ENCODE data around the gene SLC35F4. TPM values are rescaled to one million over a fixed set of nuclear protein-coding genes. Genes with fewer than 3 reads are reported as not detected.

SLC35F4 gene
- total and polyA plus RNA-seq, 2 of the 4 experiments (the other 2 are of a cell fraction), result not detected

GRCh38 chr14:57847096-57847495, 18.8 kb downstream of the SLC35F4 start:
- no peak overlapping the region for H3K4me2 ChIP-seq (ENCODE audit: low read depth, low read length)
- CTCF ChIA-PET, result no interaction called here
- in situ Hi-C loops (cut with MboI; ENCODE audit: low sequenced_read_pairs), result no loop called here

More at GRCh38 chr14:57847096-57847495, 18.8 kb downstream of the SLC35F4 start:
- Histone ChIP-seq H3K9me3 (ENCODE audit: control insufficient read depth, insufficient read depth, low read length) (no peaks in the 10 kb centered on the region), H4K20me1 (ENCODE audit: insufficient read depth, low read length) (no peaks in the 10 kb centered on the region), H2BK5ac (ENCODE audit: low read depth, low read length, poor library complexity, severe bottlenecking) (no peak overlapping the region), H3K4me3 (ENCODE audit: insufficient read depth, low read depth, low read length) (no peak overlapping the region), H2AK5ac (ENCODE audit: low read depth, low read length) (no peak overlapping the region), H3K14ac (replicated peaks; ENCODE audit: low read depth, low read length) (no peak overlapping the region), H2BK120ac (ENCODE audit: low read depth, low read length) (no peak overlapping the region), H3K9me1 (ENCODE audit: insufficient read depth, low read length) (no peaks in the 10 kb centered on the region), H4K8ac (ENCODE audit: low read depth in 2 of 2, low read length in 2 of 2) (no peak overlapping the region), H2AK9ac (replicated peaks; ENCODE audit: low read depth, low read length, poor library complexity) (no peak overlapping the region), H4K91ac (ENCODE audit: insufficient read depth, low read depth, low read length) (no peak overlapping the region), H2AFZ (replicated peaks; ENCODE audit: low read length, poor library complexity) (no peak overlapping the region), H3K18ac (ENCODE audit: low read depth, low read length) (no peak overlapping the region), H3K23ac (ENCODE audit: low read depth, low read length) (no peak overlapping the region), H3K4ac (ENCODE audit: low read depth, low read length) (no peak overlapping the region), H3K56ac (ENCODE audit: extremely low read depth, insufficient read depth, low read length) (no peak overlapping the region), H3K27ac (ENCODE audit: insufficient read depth, low read length) (no peak overlapping the region), H2BK20ac (ENCODE audit: low read depth, low read length) (no peak overlapping the region), H3K36me3 (ENCODE audit: control insufficient read depth, insufficient read depth, low read length) (no peaks in the 10 kb centered on the region), H3K79me1 (ENCODE audit: low read depth in 1 of 2, low read length in 2 of 2) (no peaks in the 10 kb centered on the region), H3K27me3 (ENCODE audit: control insufficient read depth, insufficient read depth, low read length) (no peaks in the 10 kb centered on the region), H4K5ac (ENCODE audit: low read depth, low read length) (no peak overlapping the region), H3K9ac (ENCODE audit: low read depth, low read length) (no peak overlapping the region), H3K4me1 (ENCODE audit: control insufficient read depth, insufficient read depth, low read length) (no peaks in the 10 kb centered on the region), H2BK15ac (ENCODE audit: low read depth, low read length) (no peak overlapping the region)
- intact Hi-C loops (cut with micrococcal nuclease) (no loop called here), dilution Hi-C loops (cut with HindIII; ENCODE audit: low sequenced_read_pairs, unreplicated experiment) (no loop called here)
- ATAC-seq (ENCODE audit: low read depth) (no peak), DNase-seq (no peak)
- no peak for TF ChIP-seq MAFK (IDR thresholded peaks at IDR 0.05; ENCODE audit: low read depth, low read length)
- no peak for TF ChIP-seq ELK1 (IDR thresholded peaks at IDR 0.05; ENCODE audit: borderline replicate concordance, low read depth, low read length)
- TF ChIP-seq RCOR1 (IDR thresholded peaks at IDR 0.05; ENCODE audit: insufficient replicate concordance, low read length), result no peak
- TF ChIP-seq RAD21 (IDR thresholded peaks at IDR 0.05; ENCODE audit: low read length), result no peak
- TF ChIP-seq CHD1 (IDR thresholded peaks at IDR 0.05; ENCODE audit: low read depth, low read length), result no peak
- TF ChIP-seq CTCF (conservative IDR thresholded peaks at IDR 0.05; ENCODE audit: low read depth, low read length), result no peak
- no peak for TF ChIP-seq NFE2L2 (IDR thresholded peaks at IDR 0.05; ENCODE audit: low read depth, low read length)
- no peak for TF ChIP-seq FOS (IDR thresholded peaks at IDR 0.05; ENCODE audit: low read depth, low read length)
- no peak for TF ChIP-seq BHLHE40 (IDR thresholded peaks at IDR 0.05; ENCODE audit: low read depth, low read length)
- no peak for TF ChIP-seq RFX5 (IDR thresholded peaks at IDR 0.05; ENCODE audit: low read depth, low read length)
- no peak for TF ChIP-seq POLR2A (IDR thresholded peaks at IDR 0.05; ENCODE audit: low read depth, low read length)
- no peak for TF ChIP-seq USF2 (IDR thresholded peaks at IDR 0.05; ENCODE audit: low read depth, low read length)
- TF ChIP-seq CEBPB (IDR thresholded peaks at IDR 0.05; ENCODE audit: low read depth, low read length), result no peak
- TF ChIP-seq MAZ (IDR thresholded peaks at IDR 0.05; ENCODE audit: borderline replicate concordance, low read depth, low read length), result no peak
- TF ChIP-seq MXI1 (IDR thresholded peaks at IDR 0.05; ENCODE audit: borderline replicate concordance, low read depth, low read length), result no peak
- TF ChIP-seq SMC3 (IDR thresholded peaks at IDR 0.05; ENCODE audit: low read depth, low read length), result no peak
- POLR2A ChIA-PET (ENCODE audit: unreplicated experiment), result no interaction called here
- BruUV-seq (replicated peaks), result no TSS peak
